ENCODE results near the gene MCEMP1. TPM values are rescaled to one million over a fixed set of nuclear protein-coding genes. Genes with fewer than 3 reads are reported as not detected.
"Not testable (repeated sequence)": the region's sequence is repeated elsewhere in the genome, so short reads cannot be mapped to it uniquely, and the experiment has no call there.

The MCEMP1 gene
- polyA plus RNA-seq, 4 donors = 0.13 to 0.31 (median 0.24) TPM

DNA sequence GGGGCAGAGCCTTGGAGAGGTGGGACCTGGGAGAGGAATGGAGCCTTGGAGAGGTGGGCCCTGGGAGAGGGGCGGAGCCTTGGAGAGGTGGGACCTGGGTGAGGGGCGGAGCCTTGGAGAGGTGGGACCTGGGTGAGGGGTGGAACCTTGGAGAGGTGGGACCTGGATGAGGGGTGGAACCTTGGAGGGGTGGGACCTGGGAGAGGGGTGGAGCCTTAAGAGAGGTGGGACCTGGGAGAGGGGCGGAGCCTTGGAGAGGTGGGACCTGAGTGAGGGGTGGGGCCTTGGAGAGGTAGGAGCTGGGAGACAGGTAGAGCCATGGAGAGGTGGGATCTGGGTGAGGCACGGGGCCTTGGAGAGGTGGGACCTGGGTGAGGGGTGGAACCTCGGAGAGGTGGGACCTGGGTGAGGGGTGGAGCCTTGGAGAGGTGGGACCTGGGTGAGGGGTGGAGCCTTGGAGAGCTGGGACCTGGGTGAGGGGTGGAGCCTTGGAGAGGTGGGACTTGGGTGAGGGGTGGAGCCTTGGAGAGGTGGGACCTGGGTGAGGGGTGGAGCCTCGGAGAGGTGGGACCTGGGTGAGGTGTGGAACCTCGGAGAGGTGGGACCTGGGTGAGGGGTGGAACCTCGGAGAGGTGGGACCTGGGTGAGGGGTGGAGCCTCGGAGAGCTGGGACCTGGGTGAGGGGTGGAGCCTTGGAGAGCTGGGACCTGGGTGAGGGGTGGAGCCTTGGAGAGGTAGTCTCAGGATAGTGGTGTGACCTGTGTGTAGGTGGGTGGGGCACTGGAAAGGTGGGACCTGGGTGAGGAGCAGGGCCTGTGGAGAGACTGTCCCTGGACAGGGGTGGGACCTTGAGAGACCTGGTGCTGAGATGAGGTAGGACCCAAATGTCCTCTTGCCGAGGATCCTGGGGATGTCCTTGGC, 33.0 kb upstream of the MCEMP1 start:
- DNase-seq (ENCODE audit: low read depth in 4 of 4, low spot score in 3 of 4) = not testable (repeated sequence)

DNA sequence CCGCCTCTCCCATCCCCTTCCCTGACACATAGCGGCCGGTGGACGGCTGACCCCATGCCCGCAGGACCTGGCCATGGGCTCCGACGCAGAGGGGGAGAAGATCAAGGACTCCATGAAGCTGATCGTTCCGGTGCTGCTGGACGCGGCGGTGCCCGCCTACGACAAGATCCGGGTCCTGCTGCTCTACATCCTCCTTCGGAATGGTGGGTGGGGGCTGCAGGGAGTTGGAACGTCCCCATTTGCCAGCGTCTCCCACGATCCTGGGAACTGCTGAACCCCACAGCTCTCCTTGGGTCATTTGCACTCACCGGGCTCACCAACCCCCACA, 32.4 kb upstream of the MCEMP1 start:
- no peak for DNase-seq (ENCODE audit: low read depth in 4 of 4, low spot score in 3 of 4)

DNA sequence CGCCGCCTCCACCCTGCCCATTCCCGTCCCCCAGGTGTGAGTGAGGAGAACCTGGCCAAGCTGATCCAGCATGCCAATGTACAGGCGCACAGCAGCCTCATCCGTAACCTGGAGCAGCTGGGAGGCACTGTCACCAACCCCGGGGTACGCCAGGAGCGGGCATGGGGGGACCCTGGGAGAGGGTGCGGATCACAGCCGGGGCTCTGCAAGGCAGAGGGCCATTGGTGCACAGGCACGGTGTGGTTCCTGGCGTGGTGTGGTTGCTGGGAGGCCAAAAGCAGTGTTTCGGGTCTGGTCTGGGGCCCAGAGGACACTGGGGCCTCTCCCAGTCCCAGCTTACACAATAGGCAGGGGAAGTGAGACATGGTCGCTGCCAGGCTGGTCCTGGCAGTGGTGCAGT, 31.7 kb upstream of the MCEMP1 start:
- DNase-seq (ENCODE audit: low read depth in 4 of 4, low spot score in 3 of 4) = no peak

DNA sequence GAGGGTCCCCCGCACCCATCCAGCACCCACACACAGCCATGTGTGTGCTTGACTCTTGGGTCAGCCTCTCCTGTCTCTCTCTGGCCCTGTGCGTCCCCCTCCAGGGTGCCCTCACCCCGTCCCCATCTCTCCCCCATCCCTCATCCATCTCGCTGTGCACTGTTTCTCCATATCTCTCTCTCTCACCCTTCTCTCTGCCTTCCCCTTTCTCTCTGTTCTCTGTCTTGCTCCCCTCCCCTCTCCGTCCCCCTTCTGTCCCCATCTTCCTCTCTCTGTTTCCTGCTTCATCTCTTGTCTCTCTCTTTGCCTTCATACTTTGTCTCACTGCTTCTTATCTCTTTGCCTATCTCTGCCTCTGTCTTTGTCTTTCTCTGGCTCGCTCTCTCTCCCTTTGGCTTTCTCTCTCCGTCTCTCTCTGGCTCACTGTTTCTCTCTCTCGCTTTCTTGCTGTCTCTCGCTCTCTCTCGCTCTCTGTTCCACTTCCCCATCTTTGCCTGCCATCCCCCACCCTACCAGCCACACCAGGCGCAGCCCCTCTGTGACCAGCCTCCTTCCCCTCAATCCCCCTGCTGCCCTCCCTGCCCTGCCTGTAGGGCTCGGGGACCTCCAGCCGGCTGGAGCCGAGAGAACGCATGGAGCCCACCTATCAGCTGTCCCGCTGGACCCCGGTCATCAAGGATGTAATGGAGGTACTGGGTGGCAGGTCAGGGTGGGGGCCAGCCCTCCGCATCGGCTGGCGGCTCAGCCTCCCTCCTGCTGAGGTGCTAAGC, 31.0 kb upstream of the MCEMP1 start:
- no peak for DNase-seq (ENCODE audit: low read depth in 4 of 4, low spot score in 3 of 4)

DNA sequence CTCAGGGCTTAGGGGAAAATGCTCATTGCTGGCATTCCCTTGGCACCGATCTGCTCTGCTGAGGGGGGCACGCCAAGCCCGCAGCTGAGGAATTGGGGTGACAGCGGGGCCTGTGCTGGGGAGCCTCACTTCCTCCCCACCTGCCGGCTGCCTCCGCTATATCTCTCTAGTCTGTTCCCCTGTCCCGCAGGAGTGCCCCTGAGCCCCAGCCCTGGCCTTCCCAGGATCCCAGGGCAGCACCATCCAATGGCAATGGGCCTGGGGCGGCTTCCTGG, 30.5 kb upstream of the MCEMP1 start:
- no peak for DNase-seq (ENCODE audit: low read depth in 4 of 4, low spot score in 3 of 4)

DNA sequence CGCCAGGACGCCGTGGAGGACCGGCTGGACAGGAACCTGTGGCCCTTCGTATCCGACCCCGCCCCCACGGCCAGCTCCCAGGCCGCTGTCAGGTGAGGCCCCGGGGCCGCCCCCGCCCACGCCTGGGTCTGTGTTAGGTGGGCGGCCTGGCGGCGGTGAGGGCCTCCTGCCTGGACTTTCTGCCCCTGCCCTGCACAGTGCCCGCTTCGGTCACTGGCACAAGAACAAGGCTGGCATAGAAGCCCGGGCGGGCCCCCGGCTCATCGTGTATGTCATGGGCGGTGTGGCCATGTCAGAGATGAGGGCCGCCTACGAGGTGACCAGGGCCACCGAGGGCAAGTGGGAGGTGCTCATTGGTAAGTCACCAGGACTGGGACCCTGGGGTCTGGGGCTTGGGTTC, 29.7 kb upstream of the MCEMP1 start:
- DNase-seq (ENCODE audit: low read depth in 4 of 4, low spot score in 3 of 4) = no peak

DNA sequence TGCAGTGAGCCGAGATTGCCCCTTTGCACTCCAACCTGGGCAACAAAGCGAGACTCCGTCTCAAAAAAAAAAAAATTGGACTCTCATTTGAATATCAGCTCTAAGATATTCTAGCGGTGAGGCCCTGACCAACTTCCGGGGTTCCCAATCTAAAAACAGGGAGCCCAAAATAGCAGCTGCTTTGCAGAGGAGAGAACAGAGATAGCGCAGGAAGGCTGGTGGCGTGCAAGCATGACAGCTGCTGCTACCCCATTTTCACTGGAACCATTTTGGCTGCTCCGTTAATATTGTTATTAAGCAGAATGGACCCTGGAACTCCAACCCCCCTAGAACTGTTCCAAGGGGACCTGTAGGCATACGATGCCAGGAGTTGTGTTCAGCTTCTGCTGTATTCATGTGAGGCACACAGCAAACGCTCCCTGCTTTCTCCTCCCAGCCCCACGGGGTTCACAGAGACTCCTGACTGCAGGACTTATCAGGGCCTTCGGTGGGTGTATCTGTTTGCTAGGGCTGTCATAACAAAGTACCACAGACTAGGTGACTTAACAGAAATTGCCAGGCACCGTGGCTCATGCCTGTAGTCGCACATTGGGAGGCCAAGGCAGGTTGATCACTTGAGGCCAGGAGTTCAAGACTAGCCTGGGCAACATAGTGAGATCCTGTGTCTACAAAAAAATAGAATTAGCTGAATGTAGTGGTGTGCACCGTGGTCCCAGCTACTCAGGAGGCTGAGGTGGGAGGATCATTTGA, 28.4 kb upstream of the MCEMP1 start:
- DNase-seq (ENCODE audit: low read depth in 4 of 4, low spot score in 3 of 4) = no peak

DNA sequence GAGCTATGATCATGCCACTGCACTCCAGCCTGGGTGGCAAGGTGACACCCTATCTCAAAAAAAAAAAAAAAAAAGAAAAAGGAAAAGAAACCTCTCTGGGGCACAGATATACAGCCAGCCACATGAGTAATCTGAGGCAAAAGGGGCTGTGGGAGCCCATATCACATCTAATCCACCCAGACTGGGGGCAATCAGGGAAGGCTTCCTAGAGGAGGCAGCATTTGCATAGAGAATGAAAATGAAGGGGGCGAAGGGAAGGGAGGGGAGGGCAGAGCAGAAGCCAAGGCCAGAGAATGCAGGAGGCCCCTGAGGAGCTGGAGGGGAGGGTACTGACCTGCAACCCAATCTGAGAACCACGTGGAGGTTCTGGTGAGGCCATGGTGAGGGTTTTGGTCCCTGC, 26.7 kb upstream of the MCEMP1 start:
- DNase-seq (ENCODE audit: low read depth in 4 of 4, low spot score in 3 of 4) = no peak

DNA sequence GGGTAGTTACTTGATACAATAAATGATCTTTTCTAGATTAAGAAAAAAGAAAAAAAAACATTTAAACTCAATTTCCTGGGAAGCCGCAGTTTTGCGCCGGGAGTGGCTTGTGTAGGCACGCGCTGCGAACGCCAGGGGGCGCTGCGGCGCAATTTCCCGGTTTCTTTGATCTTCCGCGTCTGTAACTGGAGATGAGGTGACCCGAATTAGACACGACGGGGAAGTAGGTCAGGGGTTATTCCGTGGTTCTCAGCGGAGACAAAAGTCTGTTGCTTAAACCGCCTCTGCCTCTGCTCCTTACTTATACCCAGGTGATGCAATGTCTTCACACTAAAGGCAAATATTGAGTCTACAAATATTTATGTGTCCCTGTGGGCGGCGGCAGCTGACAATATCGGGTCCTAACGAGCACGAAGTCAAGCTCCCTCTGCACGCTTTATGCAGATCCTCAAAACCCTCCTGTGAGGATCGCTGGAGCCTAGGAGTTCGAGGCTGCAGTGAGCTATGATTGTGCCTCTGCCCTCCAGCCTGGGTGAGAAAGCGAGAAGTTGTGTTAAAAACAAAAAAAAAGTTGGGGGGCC, 24.7 kb upstream of the MCEMP1 start:
- peak; percentile 43 to 71 (median 60) for DNase-seq (ENCODE audit: low read depth in 4 of 4, low spot score in 3 of 4)

DNA sequence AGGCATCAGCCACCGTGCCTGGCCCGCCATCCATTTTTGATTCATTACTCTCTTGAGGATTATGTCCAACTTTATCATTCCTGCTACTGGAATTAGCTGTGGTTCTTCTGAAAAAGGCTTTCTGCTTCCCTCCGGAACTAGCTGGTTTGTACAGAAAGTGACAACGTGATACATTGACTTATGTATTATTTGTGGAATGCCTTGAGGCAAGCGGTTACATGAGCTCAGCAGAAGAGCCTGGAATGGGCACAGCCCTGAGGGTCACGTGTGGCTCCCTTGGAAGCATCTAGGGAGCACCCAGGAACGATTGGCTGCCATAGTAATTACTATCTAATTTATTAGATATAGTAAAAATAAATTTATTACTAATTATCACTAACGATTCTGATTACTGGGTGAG, 22.5 kb upstream of the MCEMP1 start:
- no peak for DNase-seq (ENCODE audit: low read depth in 4 of 4, low spot score in 3 of 4)

DNA sequence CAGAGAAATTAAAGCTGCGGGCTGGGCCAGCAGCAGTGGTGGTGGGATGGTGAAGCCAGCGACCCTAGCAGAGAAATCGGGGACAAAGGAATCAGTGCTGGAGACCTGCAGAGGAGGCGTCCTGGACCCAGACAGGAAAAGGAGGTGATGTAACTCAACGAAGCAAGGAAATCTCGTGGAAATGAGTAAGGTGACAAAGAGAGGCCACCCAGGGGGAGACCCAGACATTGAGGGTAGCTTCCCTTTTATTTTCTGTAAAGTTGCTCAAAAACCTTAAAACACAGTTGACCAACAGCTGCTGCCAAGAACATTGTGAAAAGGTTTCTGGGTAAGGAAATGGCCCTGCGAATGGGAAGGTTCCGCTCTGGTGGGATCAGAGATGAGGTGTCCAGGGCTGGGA, 21.3 kb upstream of the MCEMP1 start:
- DNase-seq (ENCODE audit: low read depth in 4 of 4, low spot score in 3 of 4) = no peak

DNA sequence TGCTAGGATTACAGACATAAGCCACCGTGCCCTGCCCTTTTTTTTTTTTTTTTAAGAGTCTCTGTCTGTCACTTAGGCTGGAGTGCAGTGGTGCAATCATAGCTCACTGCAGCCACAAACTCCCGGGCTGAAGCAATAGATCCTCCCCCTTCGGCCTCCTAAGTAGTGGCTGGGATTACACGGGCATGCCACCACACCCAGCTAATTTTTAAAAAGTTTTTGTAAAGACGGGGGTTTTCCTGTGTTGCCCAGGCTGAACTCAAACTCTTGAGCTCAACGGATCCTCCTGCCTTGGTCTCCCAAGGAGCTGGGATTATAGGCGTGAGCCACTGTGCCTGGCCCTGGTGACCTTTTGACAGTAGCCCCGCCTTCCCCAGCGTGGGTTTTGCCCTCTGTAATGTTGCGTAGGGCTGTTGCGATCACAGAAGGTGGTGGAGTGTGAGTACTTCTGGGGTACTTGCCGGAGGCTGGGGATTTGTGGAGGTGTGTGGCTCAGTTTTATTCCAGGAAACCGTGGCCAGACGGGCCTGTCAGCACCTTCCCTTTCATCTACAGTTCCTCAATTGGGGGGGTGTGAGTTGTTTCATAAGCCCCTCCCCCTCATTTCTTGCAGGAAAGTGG, 19.6 kb upstream of the MCEMP1 start:
- DNase-seq (ENCODE audit: low read depth in 4 of 4, low spot score in 3 of 4) = no peak

DNA sequence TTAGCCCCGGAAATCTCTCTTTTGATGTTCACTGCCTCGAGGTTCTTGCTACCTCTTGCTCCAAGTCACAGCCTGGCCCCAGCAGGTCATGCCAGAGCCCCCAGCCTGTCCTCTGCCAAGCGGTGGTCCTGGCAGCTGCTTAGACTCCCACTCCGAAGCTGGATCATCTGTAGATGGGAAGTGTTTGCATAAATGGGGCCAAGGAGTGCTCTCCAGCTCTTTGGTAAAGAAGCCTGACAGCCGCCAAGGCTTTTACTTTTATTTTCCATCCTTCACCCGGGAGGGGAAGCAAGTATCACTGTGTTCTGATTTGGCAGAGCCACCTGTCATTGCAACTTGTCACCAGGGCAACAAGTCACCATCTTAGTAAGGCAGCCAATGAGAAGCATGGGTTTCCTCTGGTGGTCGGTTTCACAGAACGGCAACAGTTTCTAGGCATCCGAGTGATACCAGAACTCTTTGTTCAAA, 18.6 kb upstream of the MCEMP1 start:
- DNase-seq (ENCODE audit: low read depth in 4 of 4, low spot score in 3 of 4) = no peak

DNA sequence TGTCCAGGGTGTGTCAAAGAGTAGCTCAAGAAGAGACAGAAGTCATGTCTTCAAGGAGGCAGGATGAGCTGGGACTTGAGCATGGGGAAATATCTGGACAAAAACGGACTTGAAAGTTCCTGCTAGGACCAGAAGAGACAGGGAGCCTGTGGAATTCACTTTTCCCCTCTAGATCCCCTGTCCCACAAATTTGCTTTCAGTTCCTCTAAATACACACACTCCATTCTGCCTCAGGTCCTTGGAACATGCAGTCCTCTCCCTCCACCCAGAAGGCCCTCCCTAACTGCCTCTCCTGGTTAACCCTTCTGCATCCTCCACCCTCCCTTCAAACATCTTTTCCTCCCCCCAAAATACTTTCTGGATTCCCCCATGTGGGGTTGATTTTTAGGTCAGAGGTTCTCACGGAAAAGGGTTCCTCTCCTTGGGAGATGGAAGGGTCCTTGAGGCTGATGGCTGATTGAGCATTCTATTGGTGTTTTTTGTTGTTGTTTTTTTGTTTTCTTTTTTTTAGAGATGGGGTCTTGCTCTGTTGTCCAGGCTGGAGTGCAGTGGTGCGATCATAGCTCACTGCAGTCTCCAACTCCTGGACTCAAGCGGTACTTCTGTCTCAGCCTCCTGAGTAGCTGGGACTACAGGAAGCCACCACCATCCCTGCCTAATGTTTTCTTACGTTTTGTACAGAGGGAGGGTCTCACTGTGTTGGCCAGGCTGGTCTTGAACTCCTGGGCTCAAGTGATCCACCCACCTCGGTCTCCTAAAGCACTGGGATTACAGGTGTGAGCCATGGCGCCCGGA, 14.9 kb upstream of the MCEMP1 start:
- DNase-seq (ENCODE audit: low read depth in 4 of 4, low spot score in 3 of 4) = no peak

DNA sequence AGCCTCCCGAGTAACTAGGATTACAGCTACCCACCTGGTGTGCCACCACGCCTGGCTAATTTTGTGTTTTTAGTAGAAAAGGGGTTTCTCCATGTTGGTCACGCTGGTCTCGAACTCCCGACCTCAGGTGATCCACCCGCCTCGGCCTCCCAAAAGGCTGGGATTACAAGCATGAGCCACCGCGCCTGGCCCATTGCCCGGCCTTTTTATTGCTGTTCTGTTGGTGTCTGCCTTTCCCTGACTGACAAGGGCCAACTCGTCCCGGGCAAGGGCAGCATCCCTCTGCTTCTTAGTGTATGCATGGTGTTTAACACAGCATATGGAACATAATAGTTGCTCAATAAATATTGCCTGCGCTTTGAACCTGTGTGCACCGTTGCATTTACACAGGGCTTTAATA, 14.2 kb upstream of the MCEMP1 start:
- DNase-seq (ENCODE audit: low read depth in 4 of 4, low spot score in 3 of 4) = no peak

DNA sequence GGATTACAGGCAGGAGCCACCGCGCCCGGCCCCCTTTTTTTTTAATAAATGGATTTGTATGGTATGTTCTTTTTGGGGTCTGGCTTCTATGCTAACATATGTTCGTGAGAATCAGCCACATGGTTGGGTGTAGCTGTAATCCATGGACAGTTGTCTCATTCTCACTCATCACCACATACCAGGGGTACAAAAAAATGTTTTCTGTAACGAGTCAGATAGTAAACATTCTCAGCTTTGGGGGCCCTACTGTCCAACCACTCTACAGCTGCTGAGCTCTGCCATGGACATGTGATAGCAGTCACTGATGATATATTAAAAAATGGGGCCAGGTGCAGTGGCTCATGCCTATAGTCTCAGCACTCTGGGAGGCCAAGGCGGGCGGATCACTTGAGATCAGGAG, 13.2 kb upstream of the MCEMP1 start:
- DNase-seq (ENCODE audit: low read depth in 4 of 4, low spot score in 3 of 4) = no peak

DNA sequence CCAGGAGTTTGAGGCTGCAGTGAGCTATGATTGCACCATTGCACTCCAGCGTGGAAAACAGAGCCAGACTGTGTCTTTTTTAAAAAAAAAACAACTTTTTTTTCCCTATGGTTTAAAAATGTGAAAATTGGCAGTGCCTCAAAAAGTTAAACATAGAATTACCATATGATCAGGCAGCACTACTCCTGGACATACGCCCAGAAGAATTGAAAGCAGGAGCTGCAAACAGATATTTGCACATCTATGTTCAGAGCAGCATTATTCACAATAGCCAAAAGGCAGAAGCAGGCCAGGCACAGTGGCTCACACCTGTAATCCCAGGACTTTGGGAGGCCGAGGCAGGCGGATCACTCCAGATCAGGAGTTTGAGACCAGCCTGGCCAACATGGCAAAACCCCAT, 11.8 kb upstream of the MCEMP1 start:
- DNase-seq (ENCODE audit: low read depth in 4 of 4, low spot score in 3 of 4) = no peak

DNA sequence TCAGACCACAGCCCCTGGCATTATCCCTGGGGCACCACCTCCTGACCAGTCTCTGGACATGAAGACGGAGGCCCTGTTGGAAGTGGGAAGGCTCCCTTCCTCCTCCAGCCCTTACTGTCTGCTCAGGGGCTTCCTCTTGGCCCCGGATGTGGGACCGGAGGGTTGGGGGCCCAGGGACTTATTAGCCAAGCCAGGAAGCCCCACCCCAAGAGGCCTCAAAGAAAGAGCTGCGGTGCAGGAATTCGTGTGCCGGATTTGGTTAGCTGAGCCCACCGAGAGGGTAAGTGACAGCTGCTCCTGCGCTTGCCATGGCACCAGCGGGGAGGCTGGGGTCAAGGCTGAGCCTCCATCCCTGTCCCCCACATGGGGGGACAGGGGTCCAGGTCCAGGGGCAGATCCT, 8.0 kb upstream of the MCEMP1 start, which contains the start of gene RETN:
Gene RETN, plus strand, starts transcription at position 208 of the 400 bp plus-strand sequence. CDS start 278 bp downstream, outside the sequence.
- DNase-seq (ENCODE audit: low read depth in 4 of 4, low spot score in 3 of 4) = no peak

DNA sequence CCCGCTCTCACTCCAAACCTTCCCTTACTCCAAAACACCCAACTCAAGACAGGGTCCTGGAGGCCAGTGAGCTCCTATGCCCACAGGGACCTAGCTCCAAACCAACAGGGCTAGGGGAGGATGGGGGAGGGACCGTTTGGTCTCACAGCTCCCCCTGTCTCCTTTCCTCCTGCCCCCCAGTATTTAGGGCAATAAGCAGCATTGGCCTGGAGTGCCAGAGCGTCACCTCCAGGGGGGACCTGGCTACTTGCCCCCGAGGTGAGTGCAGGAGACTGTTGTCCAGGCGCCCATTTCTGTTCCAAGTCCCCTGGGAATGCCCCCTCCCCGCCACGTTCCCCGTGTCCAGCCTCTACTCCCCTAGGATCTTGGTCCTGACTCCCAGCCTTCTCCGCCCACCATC, 7.2 kb upstream of the MCEMP1 start:
- no peak for DNase-seq (ENCODE audit: low read depth in 4 of 4, low spot score in 3 of 4)
